Activated CD8-positive, alpha-beta memory T cell treated with anti-CD3 and anti-CD28 coated beads for 48 hours (primary cell): ENCODE measurements around the gene MAPK12.

Source experiments
- DNase-seq, 3 experiments: peaks; one replicate each; pipeline ENCODE4 v3.0.0-alpha.2; 2020; ENCODE audit warnings: low read depth in 2 of 3, low spot score in 2 of 3

The MAPK12 gene

GRCh38 chr22:50299785-50300619, 38.5 kb upstream of the MAPK12 start:
- no peak for DNase-seq

DNA sequence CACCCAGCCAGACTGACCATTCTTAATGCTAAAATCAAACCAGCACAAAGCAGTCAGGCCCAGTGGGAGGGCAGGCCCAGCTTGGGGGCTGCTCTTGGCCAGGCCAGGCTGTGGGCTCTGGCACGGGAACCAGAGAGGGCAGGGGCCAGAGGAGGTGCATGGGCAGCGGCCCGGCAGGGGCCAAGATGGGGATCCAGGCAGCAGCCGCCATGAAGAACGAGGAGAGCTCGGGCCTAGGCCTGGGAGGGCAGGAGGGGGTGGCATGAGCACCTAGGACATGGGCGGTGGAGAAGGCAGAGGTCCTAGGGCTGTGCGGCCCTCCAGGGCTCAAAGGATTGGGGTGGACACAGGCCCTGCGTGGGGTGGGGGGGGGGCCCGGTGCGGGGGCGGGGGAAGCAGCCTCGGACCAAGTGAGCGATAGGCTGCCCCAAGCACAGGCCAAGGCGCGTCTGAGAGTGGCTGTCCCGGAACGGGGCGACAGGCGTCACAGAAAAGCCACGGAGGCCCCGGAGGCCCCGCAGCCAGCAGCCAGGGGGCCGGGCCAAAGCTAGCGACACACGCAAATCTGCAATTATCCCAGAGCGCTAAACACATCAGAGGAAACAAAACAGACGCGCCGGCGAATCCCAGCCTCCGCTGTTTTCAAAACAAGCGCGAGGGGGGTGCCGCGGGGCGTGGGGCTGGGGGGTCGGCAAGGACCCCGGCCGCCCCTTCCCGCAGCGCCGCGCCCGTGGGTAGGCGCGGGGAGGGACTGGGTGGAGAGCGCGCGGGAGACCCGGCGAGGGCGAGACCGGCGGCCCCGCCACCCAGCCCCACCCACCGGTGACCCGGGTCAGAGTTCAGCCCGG, 37.7 kb upstream of the MAPK12 start:
- DNase-seq, result no peak

DNA sequence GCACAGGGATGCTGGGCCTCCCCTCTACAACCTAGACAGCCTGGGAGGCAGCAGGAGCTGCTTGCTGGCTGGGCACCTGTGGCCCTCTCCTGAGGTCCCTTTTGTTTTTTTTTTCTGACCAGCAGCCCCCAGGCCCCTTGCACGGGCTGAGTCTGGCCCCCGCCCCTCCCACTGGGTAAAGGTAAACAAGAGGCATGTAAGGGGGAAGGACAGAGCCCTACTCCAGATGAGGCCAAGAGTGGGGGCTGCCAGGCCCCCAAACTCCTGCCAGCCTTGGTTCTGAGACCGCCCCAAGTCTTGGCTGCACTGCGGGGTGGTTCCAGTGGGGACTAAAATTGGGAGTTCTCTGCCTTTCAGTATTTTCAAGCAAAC, 36.8 kb upstream of the MAPK12 start:
- no peak for DNase-seq

- DNase-seq, result no peak
Measured at GRCh38 chr22:50297510-50298265, 36.2 kb upstream of the MAPK12 start.

- no peak for DNase-seq
Measured at GRCh38 chr22:50296658-50297490, 35.4 kb upstream of the MAPK12 start.

- no peak for DNase-seq
Measured at GRCh38 chr22:50294319-50294656, 32.8 kb upstream of the MAPK12 start.

- no peak for DNase-seq
Measured at GRCh38 chr22:50293441-50294318, 32.2 kb upstream of the MAPK12 start.

DNA sequence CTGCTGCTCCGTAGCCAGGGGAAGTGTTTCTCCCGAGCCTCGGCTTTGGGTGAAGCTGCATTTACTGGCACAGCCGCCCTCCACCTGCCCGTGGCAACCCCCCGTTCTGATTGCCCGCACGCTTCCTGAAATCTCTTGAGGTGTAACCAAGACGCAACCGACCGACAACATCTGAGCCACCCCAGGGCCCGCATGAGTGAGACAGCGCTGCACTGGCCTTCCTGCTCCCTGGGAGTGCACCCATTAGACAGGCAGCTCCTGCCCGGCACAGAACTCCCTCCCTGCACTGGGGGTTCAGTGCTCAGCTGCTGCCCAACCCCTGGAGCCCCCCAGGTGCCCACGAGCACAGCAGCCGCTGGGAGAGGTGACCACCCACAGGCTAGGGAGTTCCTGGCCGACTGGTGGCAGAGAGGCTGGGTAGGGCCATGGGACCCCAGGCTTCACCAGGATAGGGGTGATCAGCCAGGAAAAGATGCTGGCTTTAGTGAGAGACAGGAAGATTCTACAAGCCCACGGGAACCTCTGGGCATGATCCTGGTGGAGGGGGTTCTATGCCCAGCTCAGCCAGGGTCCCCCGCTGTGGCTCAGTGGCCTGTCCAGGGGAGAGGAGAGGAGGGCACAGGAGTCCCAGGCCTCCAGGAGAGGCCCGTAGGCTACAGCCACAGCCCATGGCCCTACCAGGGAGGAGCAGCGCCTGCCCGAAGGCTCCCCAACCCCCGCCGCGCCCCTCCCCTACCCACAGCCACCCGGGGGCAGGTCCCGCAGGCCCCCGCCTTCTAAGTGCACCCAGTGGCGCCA, 31.4 kb upstream of the MAPK12 start:
- no peak for DNase-seq

GRCh38 chr22:50289942-50290630, 28.6 kb upstream of the MAPK12 start:
- no peak for DNase-seq

GRCh38 chr22:50289151-50289941, 27.9 kb upstream of the MAPK12 start:
- DNase-seq, result no peak

- no peak for DNase-seq
Measured at GRCh38 chr22:50287731-50288130, 26.2 kb upstream of the MAPK12 start.

DNA sequence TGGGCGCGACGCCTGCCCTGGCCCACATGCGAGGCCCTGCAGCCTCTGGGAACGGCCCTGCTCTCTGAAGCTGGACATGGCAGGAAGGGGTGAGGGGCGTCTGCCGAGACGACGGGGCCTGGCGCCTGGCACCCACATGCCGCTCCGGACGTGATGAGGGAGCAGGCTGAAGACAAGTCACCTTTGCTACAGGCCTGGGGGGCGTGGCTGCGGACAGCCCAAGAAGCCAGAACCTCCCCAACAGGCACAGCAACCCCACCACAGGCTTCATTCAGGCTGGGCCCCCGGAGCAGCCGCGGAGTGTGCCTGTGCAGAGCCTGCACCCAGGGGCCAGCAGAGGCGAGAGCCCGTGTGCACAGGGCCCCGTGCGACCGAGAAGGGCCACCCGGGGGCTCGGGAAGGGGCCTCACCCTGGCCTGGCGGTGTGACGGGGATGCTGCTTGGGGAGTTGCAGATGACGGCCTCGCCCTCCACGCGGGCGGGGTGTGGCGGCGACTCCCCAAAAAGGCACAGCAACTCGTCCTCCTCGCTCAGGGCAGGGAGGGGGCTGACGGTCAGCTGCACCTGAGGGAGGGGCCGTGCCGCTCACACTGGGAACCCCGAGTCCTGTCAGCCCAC, 25.3 kb upstream of the MAPK12 start:
- no peak for DNase-seq

- DNase-seq, result no peak
Measured at GRCh38 chr22:50286275-50286674, 24.8 kb upstream of the MAPK12 start.

- DNase-seq, result no peak
Measured at GRCh38 chr22:50285568-50286229, 24.2 kb upstream of the MAPK12 start.

DNA sequence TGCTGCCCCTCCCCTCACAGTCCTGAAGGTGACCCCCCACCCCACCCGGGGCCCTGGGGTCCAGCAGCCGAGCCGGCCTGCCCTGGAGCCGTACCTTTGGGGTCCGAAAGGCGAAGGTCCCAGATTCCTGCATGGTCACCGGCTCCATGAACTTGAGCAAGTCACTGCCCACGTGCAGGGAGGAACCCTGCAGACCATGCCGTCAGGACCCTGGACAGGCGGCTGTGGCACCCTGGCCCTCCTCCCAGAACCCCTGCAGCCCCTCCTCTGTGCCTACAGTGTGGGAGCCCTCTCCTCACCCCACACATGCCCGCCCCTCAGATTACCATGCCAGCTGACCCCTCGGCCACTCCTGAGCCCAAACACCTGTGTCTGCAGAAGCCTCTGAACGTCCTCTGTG, 23.0 kb upstream of the MAPK12 start:
- DNase-seq, result no peak

GRCh38 chr22:50283821-50284220, 22.3 kb upstream of the MAPK12 start:
- DNase-seq, result no peak
